Smooth muscle cell (in vitro differentiated cells): ENCODE data around the gene TNIK. TPM values are rescaled to one million over a fixed set of nuclear protein-coding genes. Genes with fewer than 3 reads are reported as not detected.

Source experiments
- DNase-seq: peaks from one replicate; lab custom pipeline; 2025; ENCODE audit not compliant: unreplicated experiment; lab: John Stamatoyannopoulos, UW
- H2AFZ ChIP-seq: fragments of 200-600 bp; sonication (generic); 2 replicates; pipeline ENCODE4 v1.6.0; 2016; ENCODE audit warnings: antibody characterized with exemption, low read depth, mild to moderate bottlenecking
- H3F3A ChIP-seq: fragments of 200-600 bp; sonication (generic); 2 replicates; pipeline ENCODE4 v1.6.0; 2017; ENCODE audit warnings: antibody characterized with exemption, low read depth
- H3K27ac ChIP-seq: fragments of 200-600 bp; sonication (generic); 2 replicates; pipeline ENCODE4 v1.5.1; 2016; ENCODE audit warnings: low read depth, mild to moderate bottlenecking
- H3K27me3 ChIP-seq: fragments of 200-600 bp; sonication (generic); 2 replicates; pipeline ENCODE4 v1.6.1; 2016; ENCODE audit warnings: low read depth, mild to moderate bottlenecking
- H3K36me3 ChIP-seq: fragments of 200-600 bp; sonication (generic); 2 replicates; pipeline ENCODE4 v1.5.1; 2016; ENCODE audit warnings: low read depth
- H3K4me1 ChIP-seq: fragments of 200-600 bp; sonication (generic); 2 replicates; pipeline ENCODE4 v1.5.1; 2016; ENCODE audit warnings: low read depth
- H3K4me2 ChIP-seq: fragments of 200-600 bp; sonication (generic); 2 replicates; pipeline ENCODE4 v1.6.0; 2016; ENCODE audit warnings: mild to moderate bottlenecking
- H3K4me3 ChIP-seq: fragments of 200-600 bp; sonication (generic); 2 replicates; pipeline ENCODE4 v1.5.1; 2016; ENCODE audit warnings: mild to moderate bottlenecking
- H3K79me2 ChIP-seq: fragments of 200-600 bp; sonication (generic); 2 replicates; pipeline ENCODE4 v1.6.0; 2016; ENCODE audit warnings: low read depth, mild to moderate bottlenecking
- H3K9ac ChIP-seq: fragments of 200-600 bp; sonication (generic); 2 replicates; pipeline ENCODE4 v1.6.0; 2016; ENCODE audit warnings: low read depth
- H3K9me3 ChIP-seq: fragments of 200-600 bp; sonication (generic); replicated peaks from 2 replicates; pipeline ENCODE4 v1.5.1; 2016; ENCODE audit warnings: low read depth
- H4K20me1 ChIP-seq: fragments of 200-600 bp; sonication (generic); 2 replicates; pipeline ENCODE4 v1.6.0; 2016; ENCODE audit warnings: low read depth
- CTCF ChIP-seq: fragments of 200-600 bp; sonication (generic); IDR thresholded peaks from 2 replicates; pipeline ENCODE4 v1.5.1; 2017; ENCODE audit warnings: borderline replicate concordance, mild to moderate bottlenecking, antibody characterized with exemption; ENCODE audit not compliant: insufficient read depth, poor library complexity, severe bottlenecking
- WGBS: methylation state at CpG from one replicate; pipeline ENCODE4 v1.1.7; 2016; ENCODE audit warnings: low lambda C conversion rate; 5-methylcytosine and 5-hydroxymethylcytosine counted together
- polyA plus RNA-seq: library from polyadenylated mRNA; unstranded; fragments of >200 nt; fragmentation: Nextera tagmentation; extraction: Ambion mirVana; gene quantifications from 2 replicates; pipeline ENCODE4 v1.2.1, GENCODE V29; 2016
- total RNA-seq: library from RNA; depleted of rRNA; stranded (reverse); fragments of >200 nt; gene quantifications from 2 replicates; pipeline ENCODE4 v1.2.3, GENCODE V29; 2014

The TNIK gene
- total and polyA plus RNA-seq, 2 experiments from 2014 or later, result 10.4 to 12.5 TPM

- Histone ChIP-seq H3F3A (peaks cover 3% of the 10 kb centered on the region), H3K4me1 (peaks cover 16% of the 10 kb centered on the region), H3K36me3 (no peaks in the 10 kb centered on the region), H3K79me2 (peaks cover 38% of the 10 kb centered on the region), H3K9me3 (no peaks in the 10 kb centered on the region), H4K20me1 (peaks cover 26% of the 10 kb centered on the region), H3K27ac (no peak overlapping the region), H2AFZ (no peak overlapping the region), H3K4me3 (no peak overlapping the region), H3K9ac (no peak overlapping the region), H3K4me2 (no peak overlapping the region), H3K27me3 (no peaks in the 10 kb centered on the region)
- 80% methylated on average over 12 of the region's 12 CpGs for WGBS
- no peak for DNase-seq
- no peak for TF ChIP-seq CTCF
Observed at GRCh38 chr3:171446801-171447578, 13.2 kb downstream of the TNIK start.

GRCh38 chr3:171446301-171446700 lies 13.9 kb downstream of the TNIK start:
- H3F3A ChIP-seq, result peaks cover 3% of the 10 kb centered on the region
- TF ChIP-seq CTCF, result no peak
- no peak overlapping the region for H3K27ac ChIP-seq
- H2AFZ ChIP-seq, result no peak overlapping the region
- H3K4me2 ChIP-seq, result no peak overlapping the region
- no peak for DNase-seq
- H3K36me3 ChIP-seq, result no peaks in the 10 kb centered on the region
- 100% methylated on average over 1 of the region's 1 CpG for WGBS
- peaks cover 26% of the 10 kb centered on the region for H4K20me1 ChIP-seq
- peaks cover 36% of the 10 kb centered on the region for H3K79me2 ChIP-seq
- no peak overlapping the region for H3K4me3 ChIP-seq
- H3K9ac ChIP-seq, result no peak overlapping the region
- H3K4me1 ChIP-seq, result peaks cover 20% of the 10 kb centered on the region
- H3K9me3 ChIP-seq, result no peaks in the 10 kb centered on the region
- no peaks in the 10 kb centered on the region for H3K27me3 ChIP-seq

- no peak for DNase-seq
- no peak for TF ChIP-seq CTCF
- Histone ChIP-seq H3K4me2 (no peak overlapping the region), H3K9ac (no peak overlapping the region), H3K79me2 (peaks cover 36% of the 10 kb centered on the region), H3K27me3 (no peaks in the 10 kb centered on the region), H3K9me3 (no peaks in the 10 kb centered on the region), H3K4me3 (no peak overlapping the region), H3K4me1 (peaks cover 20% of the 10 kb centered on the region), H2AFZ (no peak overlapping the region), H3K36me3 (no peaks in the 10 kb centered on the region), H3F3A (peaks cover 3% of the 10 kb centered on the region), H4K20me1 (peaks cover 20% of the 10 kb centered on the region), H3K27ac (no peak overlapping the region)
- WGBS, result 89% methylated on average over 6 of the region's 6 CpGs
Observed at GRCh38 chr3:171445620-171446204, 14.5 kb downstream of the TNIK start.
